ENCODE data around the gene HOPX. TPM values are rescaled to one million over a fixed set of nuclear protein-coding genes. Genes with fewer than 3 reads are reported as not detected.

HOPX gene
- total RNA-seq, 1 experiment from 2014 or later, result 0.26 TPM

DNA sequence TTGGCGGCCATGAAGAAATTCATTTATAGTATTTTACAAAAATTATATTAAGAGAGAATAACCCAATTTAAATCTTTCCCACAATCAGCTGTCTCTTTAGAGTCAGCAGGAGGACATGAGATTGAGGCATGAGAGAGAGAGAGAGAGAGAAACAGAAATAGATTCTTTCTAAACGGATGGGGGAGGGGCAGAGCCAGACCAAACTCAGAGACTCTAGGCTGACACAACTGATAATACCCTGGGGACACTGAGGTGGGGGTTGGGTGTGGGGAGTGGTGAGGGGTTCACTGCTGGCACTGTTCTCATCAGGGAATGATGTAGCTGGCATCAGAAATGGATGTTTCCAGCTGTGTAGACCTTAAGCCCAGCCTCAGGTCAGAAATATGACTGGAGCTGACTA, 20.5 kb upstream of the HOPX start (continued):
- TF ChIP-seq, protein P1, sequence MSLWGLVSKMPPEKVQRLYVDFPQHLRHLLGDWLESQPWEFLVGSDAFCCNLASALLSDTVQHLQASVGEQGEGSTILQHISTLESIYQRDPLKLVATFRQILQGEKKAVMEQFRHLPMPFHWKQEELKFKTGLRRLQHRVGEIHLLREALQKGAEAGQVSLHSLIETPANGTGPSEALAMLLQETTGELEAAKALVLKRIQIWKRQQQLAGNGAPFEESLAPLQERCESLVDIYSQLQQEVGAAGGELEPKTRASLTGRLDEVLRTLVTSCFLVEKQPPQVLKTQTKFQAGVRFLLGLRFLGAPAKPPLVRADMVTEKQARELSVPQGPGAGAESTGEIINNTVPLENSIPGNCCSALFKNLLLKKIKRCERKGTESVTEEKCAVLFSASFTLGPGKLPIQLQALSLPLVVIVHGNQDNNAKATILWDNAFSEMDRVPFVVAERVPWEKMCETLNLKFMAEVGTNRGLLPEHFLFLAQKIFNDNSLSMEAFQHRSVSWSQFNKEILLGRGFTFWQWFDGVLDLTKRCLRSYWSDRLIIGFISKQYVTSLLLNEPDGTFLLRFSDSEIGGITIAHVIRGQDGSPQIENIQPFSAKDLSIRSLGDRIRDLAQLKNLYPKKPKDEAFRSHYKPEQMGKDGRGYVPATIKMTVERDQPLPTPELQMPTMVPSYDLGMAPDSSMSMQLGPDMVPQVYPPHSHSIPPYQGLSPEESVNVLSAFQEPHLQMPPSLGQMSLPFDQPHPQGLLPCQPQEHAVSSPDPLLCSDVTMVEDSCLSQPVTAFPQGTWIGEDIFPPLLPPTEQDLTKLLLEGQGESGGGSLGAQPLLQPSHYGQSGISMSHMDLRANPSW (CRISPR knock-in tag; conservative IDR thresholded peaks at IDR 0.05; ENCODE audit: low read depth), result no peak
- no peak for TF ChIP-seq ZNF425 (CRISPR knock-in tag; conservative IDR thresholded peaks at IDR 0.05)
- TF ChIP-seq, protein P2, sequence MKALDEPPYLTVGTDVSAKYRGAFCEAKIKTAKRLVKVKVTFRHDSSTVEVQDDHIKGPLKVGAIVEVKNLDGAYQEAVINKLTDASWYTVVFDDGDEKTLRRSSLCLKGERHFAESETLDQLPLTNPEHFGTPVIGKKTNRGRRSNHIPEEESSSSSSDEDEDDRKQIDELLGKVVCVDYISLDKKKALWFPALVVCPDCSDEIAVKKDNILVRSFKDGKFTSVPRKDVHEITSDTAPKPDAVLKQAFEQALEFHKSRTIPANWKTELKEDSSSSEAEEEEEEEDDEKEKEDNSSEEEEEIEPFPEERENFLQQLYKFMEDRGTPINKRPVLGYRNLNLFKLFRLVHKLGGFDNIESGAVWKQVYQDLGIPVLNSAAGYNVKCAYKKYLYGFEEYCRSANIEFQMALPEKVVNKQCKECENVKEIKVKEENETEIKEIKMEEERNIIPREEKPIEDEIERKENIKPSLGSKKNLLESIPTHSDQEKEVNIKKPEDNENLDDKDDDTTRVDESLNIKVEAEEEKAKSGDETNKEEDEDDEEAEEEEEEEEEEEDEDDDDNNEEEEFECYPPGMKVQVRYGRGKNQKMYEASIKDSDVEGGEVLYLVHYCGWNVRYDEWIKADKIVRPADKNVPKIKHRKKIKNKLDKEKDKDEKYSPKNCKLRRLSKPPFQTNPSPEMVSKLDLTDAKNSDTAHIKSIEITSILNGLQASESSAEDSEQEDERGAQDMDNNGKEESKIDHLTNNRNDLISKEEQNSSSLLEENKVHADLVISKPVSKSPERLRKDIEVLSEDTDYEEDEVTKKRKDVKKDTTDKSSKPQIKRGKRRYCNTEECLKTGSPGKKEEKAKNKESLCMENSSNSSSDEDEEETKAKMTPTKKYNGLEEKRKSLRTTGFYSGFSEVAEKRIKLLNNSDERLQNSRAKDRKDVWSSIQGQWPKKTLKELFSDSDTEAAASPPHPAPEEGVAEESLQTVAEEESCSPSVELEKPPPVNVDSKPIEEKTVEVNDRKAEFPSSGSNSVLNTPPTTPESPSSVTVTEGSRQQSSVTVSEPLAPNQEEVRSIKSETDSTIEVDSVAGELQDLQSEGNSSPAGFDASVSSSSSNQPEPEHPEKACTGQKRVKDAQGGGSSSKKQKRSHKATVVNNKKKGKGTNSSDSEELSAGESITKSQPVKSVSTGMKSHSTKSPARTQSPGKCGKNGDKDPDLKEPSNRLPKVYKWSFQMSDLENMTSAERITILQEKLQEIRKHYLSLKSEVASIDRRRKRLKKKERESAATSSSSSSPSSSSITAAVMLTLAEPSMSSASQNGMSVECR (CRISPR knock-in tag; IDR thresholded peaks at IDR 0.05; ENCODE audit: borderline replicate concordance), result no peak
- no peak for TF ChIP-seq ZNF138 (CRISPR knock-in tag; conservative IDR thresholded peaks at IDR 0.05)
- TF ChIP-seq NR2C2 (CRISPR knock-in tag; IDR thresholded peaks at IDR 0.05), result no peak
- no peak for TF ChIP-seq HMGA2 (CRISPR knock-in tag; IDR thresholded peaks at IDR 0.05)
- TF ChIP-seq GRHL2 (CRISPR knock-in tag; IDR thresholded peaks at IDR 0.05; ENCODE audit: insufficient replicate concordance, severe bottlenecking), result no peak
- TF ChIP-seq ZNF317 (CRISPR knock-in tag; IDR thresholded peaks at IDR 0.05; ENCODE audit: borderline replicate concordance, low read depth), result no peak
- no peak for TF ChIP-seq NFATC4 (CRISPR knock-in tag; IDR thresholded peaks at IDR 0.05)

- Mint-ChIP-seq H3K9me3 (peaks cover 3% of the 10 kb centered on the region), H3K4me3 (no peak overlapping the region), H3K36me3 (no peaks in the 10 kb centered on the region), H3K27me3 (ENCODE audit: low read depth) (peaks cover 6% of the 10 kb centered on the region), H3K4me1 (peaks cover 11% of the 10 kb centered on the region; the same call in 1 of the 2 replicates), H3K27ac (no peak overlapping the region)
- POLR2A ChIA-PET, result no interaction called here
- no peak for TF ChIP-seq ZNF138 (CRISPR knock-in tag; conservative IDR thresholded peaks at IDR 0.05)
- TF ChIP-seq HMGA2 (CRISPR knock-in tag; IDR thresholded peaks at IDR 0.05), result no peak
- TF ChIP-seq SMAD3 (CRISPR knock-in tag; IDR thresholded peaks at IDR 0.05; ENCODE audit: borderline replicate concordance), result no peak
- CTCF ChIA-PET, result no interaction called here
- ATAC-seq (no peak), DNase-seq (ENCODE audit: low spot score) (no peak)
Observed at GRCh38 chr4:56701161-56701480, 20.0 kb upstream of the HOPX start.

DNA sequence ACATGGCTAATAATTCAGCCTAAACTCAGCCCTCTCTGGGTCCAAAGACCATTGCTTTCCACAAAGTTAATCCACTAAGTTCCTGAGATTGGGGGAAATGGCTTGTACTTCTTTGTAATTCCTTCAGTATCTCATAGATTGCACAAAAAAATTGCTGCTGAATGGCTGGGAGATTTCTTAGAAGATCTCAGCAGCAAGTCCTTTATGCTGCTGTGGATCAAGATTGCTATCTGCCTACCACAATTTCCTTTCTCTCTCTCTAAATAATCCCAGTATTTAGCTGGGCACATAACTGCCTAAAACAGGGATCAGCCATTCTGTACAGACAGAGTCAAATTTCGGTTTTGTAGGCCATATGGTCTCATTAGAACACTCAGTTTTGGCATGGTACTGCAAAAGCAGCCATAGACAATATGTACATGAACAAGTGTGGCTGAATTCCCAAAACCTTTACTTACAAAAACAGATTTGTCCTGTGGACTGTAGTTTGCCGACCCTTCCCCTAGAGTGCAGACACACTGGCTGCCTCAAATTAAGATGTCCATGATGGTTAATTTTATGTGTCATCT, 18.5 kb upstream of the HOPX start:
- H3K4me1 Mint-ChIP-seq, result peaks cover 11% of the 10 kb centered on the region; the same call in 1 of the 2 replicates
- POLR2A ChIA-PET, result no interaction called here
- H3K36me3 Mint-ChIP-seq, result no peaks in the 10 kb centered on the region
- ATAC-seq (no peak), DNase-seq (ENCODE audit: low spot score) (no peak)
- H3K4me3 Mint-ChIP-seq, result no peak overlapping the region
- CTCF ChIA-PET, result no interaction called here
- H3K27ac Mint-ChIP-seq, result no peak overlapping the region
- H3K9me3 Mint-ChIP-seq, result peaks cover under 1% of the 10 kb centered on the region; the same call in 1 of the 2 replicates
- peaks cover 7% of the 10 kb centered on the region for H3K27me3 Mint-ChIP-seq (ENCODE audit: low read depth)
- TF ChIP-seq ZNF219 (CRISPR knock-in tag; IDR thresholded peaks at IDR 0.05; ENCODE audit: borderline replicate concordance) (no peak), RELA (CRISPR knock-in tag; IDR thresholded peaks at IDR 0.05; ENCODE audit: borderline replicate concordance) (no peak), ZNF425 (CRISPR knock-in tag; conservative IDR thresholded peaks at IDR 0.05) (no peak), GABPB1 (CRISPR knock-in tag; IDR thresholded peaks at IDR 0.05) (no peak), CDX4 (CRISPR knock-in tag; IDR thresholded peaks at IDR 0.05; ENCODE audit: borderline replicate concordance) (no peak), ERG (CRISPR knock-in tag; IDR thresholded peaks at IDR 0.05) (no peak), CREB1 (CRISPR knock-in tag; IDR thresholded peaks at IDR 0.05) (no peak), NFE2L1 (CRISPR knock-in tag; IDR thresholded peaks at IDR 0.05) (no peak), HMGA2 (CRISPR knock-in tag; IDR thresholded peaks at IDR 0.05) (no peak), ELF4 (CRISPR knock-in tag; IDR thresholded peaks at IDR 0.05; ENCODE audit: low read depth) (no peak)

All from WTC11 (cell line).